Mesenchymal stem cell (in vitro differentiated cells and primary cell): ENCODE measurements around the gene CNOT6L.

ENCODE experiments used
- DNase-seq: peaks from one replicate; pipeline ENCODE4 v3.0.0-alpha.2; 2013
- H2AFZ ChIP-seq: one replicate; pipeline ENCODE4 v1.6.1; 2013; ENCODE audit warnings: low read depth, mild to moderate bottlenecking, control low read depth, inconsistent platforms, low read length, moderate library complexity
- H2AK5ac ChIP-seq: 2 replicates; pipeline ENCODE4 v1.6.1; 2013; ENCODE audit warnings: low read length, moderate library complexity, mild to moderate bottlenecking, inconsistent platforms; ENCODE audit not compliant: severe bottlenecking
- H2BK120ac ChIP-seq: one replicate; pipeline ENCODE4 v1.6.1; 2013; ENCODE audit warnings: low read depth, mild to moderate bottlenecking, inconsistent platforms, low read length, moderate library complexity
- H2BK12ac ChIP-seq, 2 experiments: one replicate each; pipeline ENCODE4 v1.6.1; 2013; ENCODE audit warnings: inconsistent platforms in 2 of 2, low read length in 2 of 2, mild to moderate bottlenecking in 2 of 2, moderate library complexity in 2 of 2, control low read depth in 1 of 2
- H2BK15ac ChIP-seq: one replicate; pipeline ENCODE4 v1.6.1; 2013; ENCODE audit warnings: mild to moderate bottlenecking, low read depth, inconsistent platforms; ENCODE audit not compliant: poor library complexity, severe bottlenecking
- H2BK5ac ChIP-seq: 2 replicates; pipeline ENCODE4 v1.6.1; 2013; ENCODE audit warnings: low read depth, mild to moderate bottlenecking, low read length, control low read depth, inconsistent platforms; ENCODE audit not compliant: poor library complexity, severe bottlenecking
- H3K14ac ChIP-seq, 2 experiments: one replicate each; pipeline ENCODE4 v1.6.1; 2013; ENCODE audit warnings: inconsistent platforms in 2 of 2, low read length in 2 of 2, control low read depth in 1 of 2, mild to moderate bottlenecking in 1 of 2, moderate library complexity in 1 of 2
- H3K18ac ChIP-seq, 2 experiments: one replicate each; pipeline ENCODE4 v1.6.1; 2013; ENCODE audit warnings: inconsistent platforms in 2 of 2, low read length in 2 of 2, control low read depth in 1 of 2, low read depth in 1 of 2, mild to moderate bottlenecking in 1 of 2
- H3K23ac ChIP-seq, 2 experiments: one replicate each; pipeline ENCODE4 v1.6.1; 2013; ENCODE audit warnings: inconsistent platforms in 2 of 2, low read length in 2 of 2, mild to moderate bottlenecking in 2 of 2, moderate library complexity in 2 of 2, control low read depth in 1 of 2
- H3K27ac ChIP-seq: 2 replicates; pipeline ENCODE4 v1.5.1; 2013; ENCODE audit warnings: mild to moderate bottlenecking, moderate library complexity, low read length, control low read depth, inconsistent platforms; ENCODE audit not compliant: poor library complexity, severe bottlenecking
- H3K27me3 ChIP-seq, 2 experiments: 2 replicates each; pipeline versions ENCODE4 v1.6.1 to v1.7.0; 2013; ENCODE audit warnings: low read length in 2 of 2, mild to moderate bottlenecking in 2 of 2, moderate library complexity in 2 of 2, control low read depth in 1 of 2, inconsistent platforms in 1 of 2; ENCODE audit not compliant: control insufficient read depth in 1 of 2, insufficient read depth in 1 of 2
- H3K36me3 ChIP-seq, 2 experiments: 2 replicates each; pipeline versions ENCODE4 v1.6.1 to v1.7.0; 2013; ENCODE audit warnings: low read length in 2 of 2, control low read depth in 1 of 2, inconsistent platforms in 1 of 2, low read depth in 1 of 2, mild to moderate bottlenecking in 1 of 2; ENCODE audit not compliant: insufficient read depth in 2 of 2, control insufficient read depth in 1 of 2
- H3K4ac ChIP-seq, 2 experiments: one replicate each; pipeline ENCODE4 v1.6.1; 2013; ENCODE audit warnings: inconsistent platforms in 2 of 2, low read length in 2 of 2, mild to moderate bottlenecking in 2 of 2, moderate library complexity in 2 of 2, control low read depth in 1 of 2, low read depth in 1 of 2
- H3K4me1 ChIP-seq: 2 replicates; pipeline ENCODE4 v1.6.1; 2013; ENCODE audit warnings: low read depth, low read length, control low read depth; ENCODE audit not compliant: control insufficient read depth, insufficient read depth
- H3K4me2 ChIP-seq: 2 replicates; pipeline ENCODE4 v1.6.1; 2013; ENCODE audit warnings: low read length, mild to moderate bottlenecking, inconsistent platforms; ENCODE audit not compliant: poor library complexity, severe bottlenecking
- H3K4me3 ChIP-seq, 2 experiments: 2 replicates each; pipeline versions ENCODE4 v1.5.1 to v1.7.0; 2013; ENCODE audit warnings: low read length in 2 of 2, mild to moderate bottlenecking in 2 of 2, control low read depth in 1 of 2, low read depth in 1 of 2; ENCODE audit not compliant: insufficient read depth in 1 of 2
- H3K79me1 ChIP-seq: replicated peaks from 2 replicates; pipeline ENCODE4 v1.6.1; 2013; ENCODE audit warnings: mild to moderate bottlenecking, control low read depth, low read length, inconsistent platforms; ENCODE audit not compliant: poor library complexity, severe bottlenecking
- H3K9ac ChIP-seq: 2 replicates; pipeline ENCODE4 v1.7.0; 2013; ENCODE audit warnings: mild to moderate bottlenecking, low read length, moderate library complexity
- H3K9me3 ChIP-seq: 2 replicates; pipeline ENCODE4 v1.7.0; 2013; ENCODE audit warnings: mild to moderate bottlenecking, low read length; ENCODE audit not compliant: control insufficient read depth
- H4K8ac ChIP-seq: one replicate; pipeline ENCODE4 v1.6.1; 2013; ENCODE audit warnings: inconsistent platforms, mild to moderate bottlenecking, low read length, moderate library complexity
- H4K91ac ChIP-seq: one replicate; pipeline ENCODE4 v1.6.1; 2013; ENCODE audit warnings: mild to moderate bottlenecking, low read length, inconsistent platforms
- WGBS: methylation state at CpG from one replicate; pipeline ENCODE4 v1.1.7; 2013; ENCODE audit warnings: mixed read lengths; 5-methylcytosine and 5-hydroxymethylcytosine counted together

The CNOT6L gene

GRCh38 chr4:77697860-77698590 lies 121.1 kb downstream of the CNOT6L start:
- no peak overlapping the region for H3K4me2 ChIP-seq
- peak overlapping the region; percentile 59 to 70 for H3K18ac ChIP-seq
- DNase-seq = peak; percentile 79
- no peaks in the 10 kb centered on the region for H3K79me1 ChIP-seq
- H3K9ac ChIP-seq = peak overlapping the region; percentile 66
- 39% methylated on average over 10 of the region's 10 CpGs for WGBS
- no peak overlapping the region for H3K14ac ChIP-seq
- no peaks in the 10 kb centered on the region for H3K9me3 ChIP-seq
- no peaks in the 10 kb centered on the region for H3K27me3 ChIP-seq
- no peak overlapping the region for H2BK5ac ChIP-seq
- H2AK5ac ChIP-seq = no peak overlapping the region
- no peak overlapping the region for H4K91ac ChIP-seq
- H2AFZ ChIP-seq = no peak overlapping the region
- H3K4me1 ChIP-seq = peaks cover 7% of the 10 kb centered on the region
- H3K4ac ChIP-seq = no peak overlapping the region
- H3K36me3 ChIP-seq = no peaks in the 10 kb centered on the region
- no peak overlapping the region for H2BK15ac ChIP-seq
- no peak overlapping the region for H3K4me3 ChIP-seq
- no peak overlapping the region for H3K23ac ChIP-seq
- peak overlapping the region; percentile 83 for H3K27ac ChIP-seq
- no peak overlapping the region for H4K8ac ChIP-seq
- H2BK120ac ChIP-seq = peak overlapping the region; percentile 13
- peak overlapping the region in 1 of 2 experiments; percentile 79 for H2BK12ac ChIP-seq

GRCh38 chr4:77695774-77696173 lies 123.4 kb downstream of the CNOT6L start:
- Histone ChIP-seq H3K9me3 (no peaks in the 10 kb centered on the region), H2AFZ (no peak overlapping the region), H3K9ac (peak overlapping the region; percentile 8), H4K8ac (no peak overlapping the region), H3K4me1 (peaks cover 7% of the 10 kb centered on the region), H3K4me3 (no peak overlapping the region), H2BK5ac (no peak overlapping the region), H2BK120ac (no peak overlapping the region), H2BK15ac (no peak overlapping the region), H3K4ac (no peak overlapping the region), H3K23ac (no peak overlapping the region), H3K14ac (no peak overlapping the region), H2AK5ac (no peak overlapping the region), H3K36me3 (no peaks in the 10 kb centered on the region), H4K91ac (no peak overlapping the region), H3K4me2 (no peak overlapping the region), H2BK12ac (no peak overlapping the region), H3K18ac (no peak overlapping the region), H3K27me3 (no peaks in the 10 kb centered on the region), H3K79me1 (no peaks in the 10 kb centered on the region), H3K27ac (peak overlapping the region; percentile 94)
- WGBS = 4% methylated on average over 2 of the region's 2 CpGs
- peak; percentile 96 for DNase-seq

GRCh38 chr4:77692847-77693432 lies 126.2 kb downstream of the CNOT6L start:
- Histone ChIP-seq H2AFZ (no peak overlapping the region), H3K9me3 (no peaks in the 10 kb centered on the region), H3K14ac (no peak overlapping the region), H3K9ac (no peak overlapping the region), H4K91ac (no peak overlapping the region), H4K8ac (no peak overlapping the region), H2BK5ac (no peak overlapping the region), H3K4me3 (no peak overlapping the region), H2BK120ac (no peak overlapping the region), H3K4me1 (no peaks in the 10 kb centered on the region), H3K36me3 (no peaks in the 10 kb centered on the region), H3K79me1 (no peaks in the 10 kb centered on the region), H3K23ac (no peak overlapping the region), H3K27ac (no peak overlapping the region), H3K4ac (no peak overlapping the region), H2BK12ac (no peak overlapping the region), H2BK15ac (no peak overlapping the region), H3K27me3 (no peaks in the 10 kb centered on the region), H3K18ac (no peak overlapping the region), H3K4me2 (no peak overlapping the region), H2AK5ac (no peak overlapping the region)
- no peak for DNase-seq
- 98% methylated on average over 4 of the region's 5 CpGs for WGBS

GRCh38 chr4:77681792-77682191 lies 137.4 kb downstream of the CNOT6L start:
- Histone ChIP-seq H3K27ac (no peak overlapping the region), H4K8ac (no peak overlapping the region), H3K27me3 (no peaks in the 10 kb centered on the region), H3K4ac (no peak overlapping the region), H3K18ac (no peak overlapping the region), H3K23ac (no peak overlapping the region), H4K91ac (no peak overlapping the region), H3K14ac (no peak overlapping the region), H3K4me2 (no peak overlapping the region), H2AFZ (no peak overlapping the region), H2BK120ac (no peak overlapping the region), H2AK5ac (no peak overlapping the region), H2BK12ac (no peak overlapping the region), H3K4me1 (no peaks in the 10 kb centered on the region), H2BK15ac (no peak overlapping the region), H3K36me3 (no peaks in the 10 kb centered on the region), H2BK5ac (no peak overlapping the region), H3K4me3 (no peak overlapping the region), H3K79me1 (no peaks in the 10 kb centered on the region), H3K9me3 (no peaks in the 10 kb centered on the region), H3K9ac (no peak overlapping the region)
- DNase-seq = no peak
- WGBS = 93% methylated on average over 11 of the region's 11 CpGs
